Retinal pigment epithelial cell (primary cell): Measurements from ENCODE around the gene CCND2.

Experiments used
- DNase-seq: peaks from one replicate; pipeline ENCODE4 v3.0.0-alpha.2; 2010; ENCODE audit warnings: low read depth
- H3K4me3 ChIP-seq: 2 replicates; pipeline ENCODE4 v1.5.1; 2011; ENCODE audit warnings: mild to moderate bottlenecking, low read length, control low read depth, moderate library complexity
- TF ChIP-seq, protein P1 (sequence below): conservative IDR thresholded peaks from 2 replicates; pipeline ENCODE4 v1.5.1; 2011; ENCODE audit warnings: low read depth, low read length, control low read depth, inconsistent platforms

Gene CCND2

DNA sequence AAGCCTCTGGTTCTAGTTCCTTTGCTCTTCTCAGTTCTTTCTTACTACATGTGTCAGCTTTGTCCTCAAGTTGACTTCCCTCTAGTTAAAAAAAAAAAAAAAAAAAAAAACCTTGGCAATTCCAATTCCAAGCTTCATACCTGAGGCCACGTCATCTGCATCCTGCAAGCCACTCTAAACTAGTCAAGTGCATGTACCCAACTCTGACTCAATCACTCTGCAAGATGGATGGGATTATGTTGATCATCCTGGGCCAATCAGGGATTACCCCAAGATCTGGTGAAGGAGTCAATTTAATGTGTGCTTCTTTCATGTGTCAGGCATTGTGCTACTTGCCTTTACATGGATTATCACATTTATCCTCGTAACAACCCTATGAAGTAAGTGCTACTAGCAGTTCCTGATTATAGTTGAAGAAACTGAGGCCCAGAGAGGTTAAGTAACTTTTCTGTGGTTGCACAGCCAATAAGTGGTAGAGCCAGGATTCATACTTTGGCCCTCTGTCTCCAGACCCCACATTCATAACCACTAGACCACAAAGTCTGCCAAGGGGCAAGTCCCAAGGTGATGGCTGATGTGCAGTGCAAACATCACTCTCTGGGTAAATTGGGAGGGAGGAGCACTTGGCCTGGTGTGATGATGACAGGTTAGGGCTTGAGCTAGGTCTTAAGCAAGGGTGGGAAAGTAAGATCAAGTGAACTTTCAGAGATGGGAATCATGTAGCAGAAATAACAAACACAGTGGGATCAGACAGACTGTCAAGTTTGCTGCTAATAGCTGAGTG is 17.3 kb upstream of the CCND2 start:
- no peak for DNase-seq
- TF ChIP-seq, protein P1, sequence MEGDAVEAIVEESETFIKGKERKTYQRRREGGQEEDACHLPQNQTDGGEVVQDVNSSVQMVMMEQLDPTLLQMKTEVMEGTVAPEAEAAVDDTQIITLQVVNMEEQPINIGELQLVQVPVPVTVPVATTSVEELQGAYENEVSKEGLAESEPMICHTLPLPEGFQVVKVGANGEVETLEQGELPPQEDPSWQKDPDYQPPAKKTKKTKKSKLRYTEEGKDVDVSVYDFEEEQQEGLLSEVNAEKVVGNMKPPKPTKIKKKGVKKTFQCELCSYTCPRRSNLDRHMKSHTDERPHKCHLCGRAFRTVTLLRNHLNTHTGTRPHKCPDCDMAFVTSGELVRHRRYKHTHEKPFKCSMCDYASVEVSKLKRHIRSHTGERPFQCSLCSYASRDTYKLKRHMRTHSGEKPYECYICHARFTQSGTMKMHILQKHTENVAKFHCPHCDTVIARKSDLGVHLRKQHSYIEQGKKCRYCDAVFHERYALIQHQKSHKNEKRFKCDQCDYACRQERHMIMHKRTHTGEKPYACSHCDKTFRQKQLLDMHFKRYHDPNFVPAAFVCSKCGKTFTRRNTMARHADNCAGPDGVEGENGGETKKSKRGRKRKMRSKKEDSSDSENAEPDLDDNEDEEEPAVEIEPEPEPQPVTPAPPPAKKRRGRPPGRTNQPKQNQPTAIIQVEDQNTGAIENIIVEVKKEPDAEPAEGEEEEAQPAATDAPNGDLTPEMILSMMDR = no peak
- H3K4me3 ChIP-seq = no peak overlapping the region

DNA sequence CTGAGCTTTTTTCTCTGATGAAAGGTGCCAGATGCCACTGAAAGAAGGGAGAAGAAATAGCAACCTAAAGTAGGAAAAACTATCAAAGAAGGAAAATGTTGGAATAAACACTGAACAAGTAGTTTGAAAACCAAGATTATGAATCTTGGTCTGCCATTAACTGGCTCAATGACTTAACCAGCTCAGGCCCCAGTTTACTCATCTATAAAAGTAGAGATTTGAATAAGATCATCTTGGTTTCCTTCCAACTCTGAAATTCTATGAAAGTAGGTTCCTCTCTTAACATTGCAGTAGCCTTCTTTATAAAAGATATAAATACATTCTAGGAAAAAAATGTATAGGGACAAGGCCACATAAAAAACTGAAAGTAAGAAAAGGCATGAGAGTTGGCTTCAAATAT is 16.1 kb upstream of the CCND2 start:
- no peak for DNase-seq
- TF ChIP-seq, protein P1 = no peak

DNA sequence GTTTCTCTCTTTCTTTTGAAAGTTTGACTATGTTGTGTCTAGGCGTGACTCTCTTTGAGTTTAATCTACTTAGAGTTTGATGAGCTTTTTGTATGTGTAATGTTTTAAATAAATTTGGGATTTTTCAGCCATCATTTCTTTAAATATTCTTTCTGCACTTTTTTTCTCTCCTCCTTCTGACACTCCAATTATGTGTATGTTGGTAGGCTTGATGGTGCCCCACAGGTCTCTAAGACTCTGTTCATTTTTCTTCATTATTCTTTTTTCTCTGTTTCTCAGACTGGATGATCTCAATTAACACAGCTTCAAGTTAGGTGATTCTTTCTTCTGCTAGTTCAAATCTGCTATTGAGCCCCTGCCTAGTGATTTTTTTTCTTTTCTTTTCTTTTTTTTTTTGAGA is 14.5 kb upstream of the CCND2 start:
- DNase-seq = no peak
- TF ChIP-seq, protein P1 = no peak
- no peak overlapping the region for H3K4me3 ChIP-seq

More for the DNA sequence above, 16.1 kb upstream of the CCND2 start:
- no peak overlapping the region for H3K4me3 ChIP-seq

DNA sequence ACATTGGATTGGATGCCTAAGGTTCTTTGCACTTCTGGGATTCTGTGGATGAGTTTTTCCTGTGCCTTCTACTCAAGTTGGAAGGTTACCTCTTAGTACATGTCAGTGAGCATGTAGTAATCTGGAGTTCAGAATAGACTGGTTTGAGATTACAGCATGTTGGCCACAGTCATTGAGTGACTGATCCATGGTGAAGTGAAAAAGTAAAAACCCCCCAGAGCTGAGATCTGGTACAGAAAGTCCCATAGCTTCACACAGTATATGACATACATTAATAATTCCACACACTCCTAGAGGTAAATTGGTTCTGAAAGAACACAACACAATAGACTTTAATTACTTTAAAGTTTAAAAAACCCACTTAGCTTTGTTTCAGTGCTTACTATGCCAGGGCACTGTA is 11.9 kb upstream of the CCND2 start:
- no peak for DNase-seq
- TF ChIP-seq, protein P1 = no peak
- no peak overlapping the region for H3K4me3 ChIP-seq

DNA sequence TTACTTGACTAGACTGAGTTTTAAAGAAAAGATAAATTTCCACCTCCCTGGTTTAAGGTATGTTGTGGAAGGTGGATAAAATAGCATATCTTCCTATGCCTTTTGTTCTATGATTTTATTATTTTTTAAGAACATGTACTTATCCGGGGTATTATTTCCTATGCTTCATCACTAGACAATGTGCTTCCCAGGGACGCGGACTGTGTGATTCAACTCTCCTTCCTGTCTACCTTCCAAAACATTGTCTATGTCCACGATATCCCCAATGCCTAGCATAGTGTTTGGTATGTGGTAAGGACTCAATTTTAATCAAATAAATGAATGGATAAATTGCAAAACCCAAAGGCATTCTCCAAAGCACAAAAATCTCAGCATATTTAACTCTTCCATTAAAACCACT is 8.3 kb upstream of the CCND2 start:
- DNase-seq = no peak
- TF ChIP-seq, protein P1 = no peak
- no peak overlapping the region for H3K4me3 ChIP-seq

DNA sequence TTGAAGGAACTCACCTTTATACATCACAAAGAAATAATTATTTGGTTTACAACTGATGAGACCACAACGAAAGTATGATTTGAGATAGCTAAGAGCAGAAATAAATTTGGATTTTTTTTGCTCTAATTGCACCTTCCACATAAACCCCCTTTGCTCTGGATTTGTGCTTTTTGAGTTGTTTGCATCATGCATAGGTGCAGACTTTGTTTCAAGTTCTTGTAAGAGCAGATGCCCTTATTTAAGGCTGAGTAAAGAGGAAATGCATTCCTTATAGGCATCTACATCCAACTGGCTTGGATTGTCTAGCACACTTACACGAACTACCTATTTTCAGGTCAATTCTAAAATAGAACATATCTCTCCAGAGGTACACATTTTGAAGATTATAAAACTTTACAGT is 6.6 kb upstream of the CCND2 start:
- no peak for DNase-seq
- H3K4me3 ChIP-seq = no peak overlapping the region
- TF ChIP-seq, protein P1 = no peak

DNA sequence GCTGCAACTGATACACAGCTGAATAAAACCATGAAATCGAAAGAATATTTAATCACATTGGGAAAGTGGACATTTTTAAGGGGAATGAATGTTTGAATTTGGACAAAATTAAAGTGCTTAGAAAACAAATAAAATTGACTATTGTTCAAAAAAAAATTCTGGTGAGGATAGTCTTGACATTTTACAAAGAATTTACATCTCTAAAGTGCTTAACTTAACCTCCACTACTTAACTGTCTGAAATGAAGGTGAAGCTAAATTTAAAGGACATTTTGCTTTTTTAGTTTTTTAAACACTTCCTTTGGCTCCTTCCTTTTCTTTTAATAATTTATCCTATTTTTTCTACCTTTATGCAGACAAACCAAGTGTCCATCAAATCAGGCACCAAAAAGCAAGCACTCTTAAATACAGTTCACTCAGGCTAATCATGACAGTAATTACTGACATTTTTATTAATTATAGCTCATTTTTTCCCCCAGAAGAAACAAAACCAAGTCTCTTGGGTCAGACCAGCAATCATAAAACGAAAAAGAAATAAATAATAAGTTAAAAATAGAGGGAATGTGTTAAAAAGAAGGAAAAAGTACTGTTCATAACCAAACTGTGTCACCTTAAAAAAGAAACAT is 5.7 kb upstream of the CCND2 start:
- no peak for DNase-seq
- H3K4me3 ChIP-seq = no peak overlapping the region
- TF ChIP-seq, protein P1 = no peak
